Loucy (cell line): ENCODE measurements around the gene C2.
"Not testable (repeated sequence)": the region's sequence is repeated elsewhere in the genome, so short reads cannot be mapped to it uniquely, and the experiment has no call there.

Experiments
- H2AFZ ChIP-seq: fragments of 200-600 bp; sonication (generic); 2 replicates; pipeline ENCODE4 v1.6.0; 2016; ENCODE audit warnings: antibody characterized with exemption, mild to moderate bottlenecking, low read length, moderate library complexity
- H3F3A ChIP-seq: fragments of 200-600 bp; 2 replicates; pipeline ENCODE4 v1.6.0; 2016; ENCODE audit warnings: antibody characterized with exemption, low read depth, mild to moderate bottlenecking
- H3K27me3 ChIP-seq: fragments of 200-600 bp; sonication (generic); 2 replicates; pipeline ENCODE4 v1.6.1; 2014; ENCODE audit warnings: low read length, mild to moderate bottlenecking; ENCODE audit not compliant: insufficient read depth, poor library complexity, severe bottlenecking
- H3K36me3 ChIP-seq: fragments of 200-600 bp; sonication (generic); 2 replicates; pipeline ENCODE4 v1.6.1; 2016; ENCODE audit warnings: low read length; ENCODE audit not compliant: insufficient read depth
- H3K4me1 ChIP-seq: fragments of 200-600 bp; sonication (generic); 2 replicates; pipeline ENCODE4 v1.5.1; 2014; ENCODE audit warnings: low read length, mild to moderate bottlenecking; ENCODE audit not compliant: insufficient read depth, poor library complexity, severe bottlenecking
- H3K4me2 ChIP-seq: fragments of 200-600 bp; sonication (generic); 2 replicates; pipeline ENCODE4 v1.6.0; 2014; ENCODE audit warnings: antibody characterized with exemption, low read length, low read depth, mild to moderate bottlenecking; ENCODE audit not compliant: poor library complexity, severe bottlenecking
- H3K4me3 ChIP-seq: fragments of 200-600 bp; sonication (generic); 2 replicates; pipeline ENCODE4 v1.5.1; 2014; ENCODE audit warnings: low read length, mild to moderate bottlenecking, mixed read lengths; ENCODE audit not compliant: poor library complexity, severe bottlenecking
- H3K79me2 ChIP-seq: fragments of 200-600 bp; sonication (generic); 2 replicates; pipeline ENCODE4 v1.6.1; 2014; ENCODE audit warnings: low read length; ENCODE audit not compliant: insufficient read depth
- H3K9ac ChIP-seq: fragments of 200-600 bp; sonication (generic); 2 replicates; pipeline ENCODE4 v1.6.0; 2014; ENCODE audit warnings: mild to moderate bottlenecking, low read depth, low read length, moderate library complexity; ENCODE audit not compliant: poor library complexity, severe bottlenecking
- H3K9me2 ChIP-seq: fragments of 200-600 bp; sonication (generic); replicated peaks from 2 replicates; pipeline ENCODE4 v1.6.1; 2016; ENCODE audit warnings: low read depth, low read length, mixed read lengths
- H3K9me3 ChIP-seq: fragments of 200-600 bp; sonication (generic); 2 replicates; pipeline ENCODE4 v1.6.1; 2014; ENCODE audit warnings: mild to moderate bottlenecking, antibody characterized with exemption, low read length, low read depth; ENCODE audit not compliant: insufficient read depth
- H4K20me1 ChIP-seq: fragments of 200-600 bp; sonication (generic); 2 replicates; pipeline ENCODE4 v1.6.0; 2014; ENCODE audit warnings: antibody characterized with exemption, low read length, mild to moderate bottlenecking; ENCODE audit not compliant: insufficient read depth, poor library complexity, severe bottlenecking

Gene C2

DNA sequence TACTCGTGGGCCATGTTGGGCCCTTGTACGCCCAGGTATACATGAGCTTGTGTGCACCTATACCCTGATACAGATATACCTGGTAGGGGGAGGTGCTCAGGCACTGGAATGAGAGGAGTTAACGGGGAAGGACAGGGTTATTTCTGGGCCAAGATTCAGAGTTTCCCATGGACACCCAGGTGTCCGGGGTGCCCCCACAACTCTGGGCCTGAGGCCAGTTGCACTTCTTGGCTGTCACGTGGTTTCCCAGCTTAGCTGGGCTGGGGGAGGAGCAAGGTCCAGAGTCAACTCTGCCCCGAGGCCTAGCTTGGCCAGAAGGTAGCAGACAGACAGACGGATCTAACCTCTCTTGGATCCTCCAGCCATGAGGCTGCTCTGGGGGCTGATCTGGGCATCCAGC is 54.2 kb downstream of the C2 start, which contains the start of gene C4A:
TSS of gene C4A (plus strand) at position 314 of the 400 bp plus-strand sequence. CDS start at position 365, 51 bp downstream.
- H3K27me3 ChIP-seq, H3K79me2 ChIP-seq, H3K9me3 ChIP-seq, H3K9ac ChIP-seq, H3K4me3 ChIP-seq, H3F3A ChIP-seq, H4K20me1 ChIP-seq, H3K4me2 ChIP-seq, H2AFZ ChIP-seq, H3K9me2 ChIP-seq, H3K36me3 ChIP-seq: not testable (repeated sequence)
- H3K4me1 ChIP-seq, result peaks cover 15% of the 10 kb centered on the region

GRCh38 chr6:31989363-31989762 is 61.8 kb downstream of the C2 start:
- H3K36me3 ChIP-seq, H3K27me3 ChIP-seq, H2AFZ ChIP-seq, H3F3A ChIP-seq, H3K4me2 ChIP-seq, H3K9ac ChIP-seq, H3K4me1 ChIP-seq, H3K79me2 ChIP-seq, H3K4me3 ChIP-seq, H3K9me3 ChIP-seq, H4K20me1 ChIP-seq, H3K9me2 ChIP-seq: not testable (repeated sequence)

- H3K4me2 ChIP-seq, H2AFZ ChIP-seq, H3K9me2 ChIP-seq, H3K79me2 ChIP-seq, H3K27me3 ChIP-seq, H3K9ac ChIP-seq, H4K20me1 ChIP-seq, H3F3A ChIP-seq, H3K4me1 ChIP-seq, H3K4me3 ChIP-seq, H3K9me3 ChIP-seq, H3K36me3 ChIP-seq: not testable (repeated sequence)
These were observed 66.9 kb downstream of the C2 start for GRCh38 chr6:31994421-31994820.
